Fibroblast of lung (primary cell): Measurements from ENCODE around the gene CYP4F3.

Experiments used
- CTCF ChIP-seq, 2 donors: IDR thresholded peaks in 1 of 2; conservative IDR thresholded peaks in 1 of 2; 1 replicate in 1 of 2; 2 replicates in 1 of 2; pipeline ENCODE4 v1.5.1; 2011 to 2012; ENCODE audit warnings: low read length in 2 of 2, control low read depth in 1 of 2, inconsistent platforms in 1 of 2, low read depth in 1 of 2, mild to moderate bottlenecking in 1 of 2
- EZH2 ChIP-seq: IDR thresholded peaks from 2 replicates; pipeline ENCODE4 v1.5.1; 2012; ENCODE audit warnings: low read length, control low read depth, mild to moderate bottlenecking; ENCODE audit errors: missing control alignments

DNA sequence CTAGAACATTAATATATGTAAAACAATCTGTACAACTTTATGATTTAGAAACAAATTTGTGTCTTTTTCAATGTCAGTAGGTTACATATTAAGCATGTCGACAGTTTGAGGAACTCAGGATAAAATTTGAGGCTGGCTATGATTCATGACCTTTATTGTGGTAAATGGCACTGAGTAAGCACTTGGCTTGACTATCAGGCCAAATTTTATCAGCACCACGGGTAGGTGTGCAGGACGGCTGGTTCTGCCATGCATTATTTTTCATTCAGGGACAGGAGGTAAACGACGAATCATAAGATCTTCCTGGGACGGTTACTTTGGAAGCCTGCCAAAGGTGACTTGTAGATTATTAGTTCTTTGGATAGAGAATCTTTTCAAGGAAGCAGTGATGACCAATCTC, 45.6 kb upstream of the CYP4F3 start:
- TF ChIP-seq EZH2, result no peak
- no peak for TF ChIP-seq CTCF (conservative IDR thresholded peaks at IDR 0.05 in 1 of 2, IDR thresholded peaks at IDR 0.05 in 1 of 2; ENCODE audit: low read depth in 1 of 2, low read length in 2 of 2)
